GM06990 (cell line): ENCODE data around the gene FAM20C.

ENCODE experiments used
- DNase-seq: peaks from one replicate; pipeline ENCODE4 v3.0.0-alpha.2; 2011; ENCODE audit not compliant: insufficient read length; ENCODE audit errors: extremely low read depth
- H3K27me3 ChIP-seq: replicated peaks from 2 replicates; pipeline ENCODE4 v1.6.0; 2011; ENCODE audit warnings: low read length; ENCODE audit not compliant: control insufficient read depth, insufficient read depth
- H3K36me3 ChIP-seq: 2 replicates; pipeline ENCODE4 v1.5.1; 2011; ENCODE audit warnings: low read length; ENCODE audit not compliant: control insufficient read depth, insufficient read depth
- H3K4me3 ChIP-seq: replicated peaks from 2 replicates; pipeline ENCODE4 v1.5.1; 2011; ENCODE audit warnings: low read depth, mild to moderate bottlenecking, control low read depth, low read length
- CTCF ChIP-seq: IDR thresholded peaks from 2 replicates; pipeline ENCODE4 v1.5.1; 2011; ENCODE audit warnings: low read length, control low read depth, mild to moderate bottlenecking, inconsistent platforms; ENCODE audit not compliant: insufficient read depth, poor library complexity, severe bottlenecking

The FAM20C gene

DNA sequence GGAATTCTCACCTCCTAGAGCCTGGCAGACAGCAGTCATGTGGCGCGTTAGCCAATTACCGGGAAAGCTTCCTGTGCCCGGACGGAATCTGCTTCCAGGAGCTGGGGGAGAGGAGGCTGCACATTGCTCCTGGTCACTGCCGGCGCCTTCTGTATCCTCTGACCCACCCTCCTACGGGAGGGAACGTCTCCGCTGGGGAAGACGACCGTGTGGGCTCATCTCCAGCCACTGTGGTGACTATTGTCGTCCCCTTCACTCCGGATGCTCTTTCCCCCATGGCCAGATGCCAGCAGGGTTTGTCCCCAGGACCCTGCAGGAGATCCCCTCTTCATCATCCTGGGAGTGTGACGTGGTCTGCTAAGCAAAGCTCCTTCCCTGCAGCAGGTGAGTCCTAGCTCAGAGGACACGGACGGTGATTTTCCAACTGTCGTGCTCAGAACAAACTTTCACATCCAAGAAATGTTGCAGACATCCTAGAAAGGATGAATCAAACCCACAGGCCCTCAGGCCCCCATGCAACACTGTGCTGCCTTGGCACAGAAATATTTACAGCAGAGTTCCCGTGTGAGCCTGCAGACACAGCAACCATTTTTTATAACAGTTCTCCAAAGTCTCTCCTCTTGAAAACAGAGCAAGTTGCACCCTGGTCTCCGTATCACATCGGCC lies 29.6 kb upstream of the FAM20C start:
- DNase-seq, result no peak
- H3K36me3 ChIP-seq, result no peaks in the 10 kb centered on the region
- no peak overlapping the region for H3K4me3 ChIP-seq
- TF ChIP-seq CTCF, result no peak
- no peaks in the 10 kb centered on the region; the same call in 1 of the 2 replicates for H3K27me3 ChIP-seq

GRCh38 chr7:163298-163695 lies 29.1 kb upstream of the FAM20C start:
- Histone ChIP-seq H3K36me3 (no peaks in the 10 kb centered on the region), H3K4me3 (no peak overlapping the region), H3K27me3 (no peaks in the 10 kb centered on the region; the same call in 1 of the 2 replicates)
- TF ChIP-seq CTCF, result no peak
- no peak for DNase-seq

GRCh38 chr7:163971-164881 lies 28.1 kb upstream of the FAM20C start:
- Histone ChIP-seq H3K36me3 (no peaks in the 10 kb centered on the region), H3K4me3 (no peak overlapping the region), H3K27me3 (peaks cover under 1% of the 10 kb centered on the region; the same call in 1 of the 2 replicates)
- no peak for DNase-seq
- TF ChIP-seq CTCF, result no peak

DNA sequence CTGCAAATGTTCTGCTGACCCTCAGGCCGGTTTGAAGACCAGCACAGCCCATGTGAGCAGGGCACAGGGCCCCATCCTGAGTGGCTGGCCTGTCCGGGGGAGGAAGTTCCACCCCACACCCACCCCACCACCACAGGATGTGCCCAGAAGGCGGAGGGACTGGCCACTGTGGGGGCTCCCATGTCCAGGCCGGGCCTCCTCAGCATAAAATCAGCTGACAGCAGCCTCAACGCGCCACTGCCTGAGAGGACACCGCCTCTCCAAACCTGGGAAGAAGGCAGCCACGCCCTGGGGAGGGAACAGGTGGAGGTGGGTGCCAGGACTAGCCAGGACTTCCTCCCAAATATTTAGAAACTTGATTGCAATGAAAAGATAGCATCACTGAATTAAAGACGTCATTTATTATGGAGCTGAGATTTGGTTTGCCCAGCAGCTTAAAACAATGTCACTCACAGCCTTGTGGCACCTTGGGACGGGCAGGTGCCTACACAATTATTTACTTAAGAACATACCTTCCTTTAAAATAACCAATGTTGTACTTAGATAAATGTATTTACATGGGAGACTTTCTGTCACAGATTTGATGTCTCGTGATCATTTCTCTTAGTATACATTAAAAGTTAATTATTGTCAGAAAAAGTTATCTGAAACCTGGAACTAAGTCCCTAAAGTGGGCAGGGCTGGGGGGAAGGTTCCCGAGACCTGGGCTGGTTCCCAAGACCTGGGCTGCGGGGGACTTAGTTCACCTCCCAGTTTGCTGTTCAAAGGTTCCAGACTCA lies 27.3 kb upstream of the FAM20C start:
- no peak overlapping the region for H3K4me3 ChIP-seq
- H3K27me3 ChIP-seq, result peaks cover 2% of the 10 kb centered on the region; the same call in 1 of the 2 replicates
- TF ChIP-seq CTCF, result no peak
- H3K36me3 ChIP-seq, result no peaks in the 10 kb centered on the region
- no peak for DNase-seq

- H3K36me3 ChIP-seq, result no peaks in the 10 kb centered on the region
- peaks cover 2% of the 10 kb centered on the region; the same call in 1 of the 2 replicates for H3K27me3 ChIP-seq
- no peak for TF ChIP-seq CTCF
- H3K4me3 ChIP-seq, result no peak overlapping the region
- DNase-seq, result no peak
These were observed 26.6 kb upstream of the FAM20C start for GRCh38 chr7:165661-166337.
